Upper lobe of left lung (tissue), 6 donors: ENCODE data around the gene COL19A1. TPM values are rescaled to one million over a fixed set of nuclear protein-coding genes. Genes with fewer than 3 reads are reported as not detected.
A peak's percentile ranks its signal among the peaks of the same experiment; 100 is the strongest.

ENCODE experiments used
- ATAC-seq, 2 donors: fragments of 200-7000 bp; cut with Tn5 transposase; one replicate each; pipeline ENCODE4 v1.9.1; 2022; ENCODE audit warnings: mild to moderate bottlenecking in 2 of 2, moderate library complexity in 2 of 2; ENCODE audit not compliant: low FRiP score in 2 of 2
- DNase-seq, 2 donors: peaks; one replicate each; pipeline ENCODE4 v3.0.0-alpha.2; 2019 to 2020
- H3K27ac ChIP-seq, 4 donors: fragments of 200-600 bp; sonication (generic); one replicate each; pipeline ENCODE4 v1.5.1; 2016 to 2019
- H3K27me3 ChIP-seq, 4 donors: fragments of 200-600 bp; sonication (generic); one replicate each; pipeline ENCODE4 v1.5.1; 2017 to 2019
- H3K36me3 ChIP-seq, 4 donors: fragments of 200-600 bp; sonication (generic); one replicate each; pipeline ENCODE4 v1.5.1; 2016 to 2019
- H3K4me1 ChIP-seq, 4 donors: fragments of 200-600 bp; sonication (generic); one replicate each; pipeline ENCODE4 v1.5.1; 2018 to 2019
- H3K4me3 ChIP-seq, 4 donors: fragments of 200-600 bp; sonication (generic); one replicate each; pipeline ENCODE4 v1.5.1; 2017 to 2019; ENCODE audit warnings: mild to moderate bottlenecking in 2 of 4, moderate library complexity in 1 of 4
- H3K9me3 ChIP-seq, 4 donors: fragments of 200-600 bp; sonication (generic); one replicate each; pipeline ENCODE4 v1.5.1; 2018 to 2019
- CTCF ChIP-seq, 6 experiments: fragments of 450-650 bp in 4 of 6; fragments of 200-600 bp in 2 of 6; sonication (generic) in 2 of 6; IDR thresholded peaks; one replicate each; pipeline ENCODE4 v1.5.1; 2016 to 2019; ENCODE audit warnings: antibody characterized with exemption in 6 of 6
- EP300 ChIP-seq, 4 donors: sonication (generic); formaldehyde crosslinking; IDR thresholded peaks; one replicate each; pipeline ENCODE4 v1.5.1; 2017; ENCODE audit warnings: antibody characterized with exemption in 4 of 4, control low read depth in 2 of 4
- POLR2A ChIP-seq, 4 donors: fragments of 450-650 bp; IDR thresholded peaks; one replicate each; pipeline ENCODE4 v1.5.1; 2016 to 2017; ENCODE audit warnings: antibody characterized with exemption in 4 of 4, mild to moderate bottlenecking in 2 of 4
- POLR2AphosphoS5 ChIP-seq, 2 donors: sonication (generic); formaldehyde crosslinking; IDR thresholded peaks; one replicate each; pipeline ENCODE4 v1.5.1; 2017; ENCODE audit warnings: antibody characterized with exemption in 2 of 2
- WGBS, 2 donors: methylation state at CpG; one replicate each; pipeline ENCODE4 v1.1.5; 2017 to 2018; 5-methylcytosine and 5-hydroxymethylcytosine counted together
- total RNA-seq, 6 donors: library from RNA; depleted of rRNA in 4 of 6; stranded (reverse); fragments of >200 nt in 4 of 6; gene quantifications; one replicate each; pipeline versions ENCODE4 v1.1.0 to v1.2.1, GENCODE V29; 2016 to 2021
- donor health status: DM: no; HTN: no; CAD: no; lungs with moderate emphysema.
- donor health status: DM: no; HTN: yes; CAD: no; lungs with severe emphysema.

Gene COL19A1
- 1 to 10 TPM in 1 of 6 donors, under 1 TPM in 1, not detected in 4; 0.49 to 1.0 TPM for total RNA-seq

GRCh38 chr6:69866351-69866769, at the start of gene COL19A1:
Gene COL19A1 (plus strand): TSS chr6:69866556. CDS start chr6:69879568, 13,012 bp downstream.
- Histone ChIP-seq H3K4me1 (peaks cover 4 to 18% (median 14%) of the 10 kb centered on the region in 4 donors), H3K9me3 (no peaks in the 10 kb centered on the region), H3K27ac (no peak within 1 kb of the TSS), H3K27me3 (peaks cover 0 to 13% (median 8%) of the 10 kb centered on the region in 4 donors), H3K36me3 (no peaks in the 10 kb centered on the region), H3K4me3 (peak within 1 kb of the TSS; percentile 31 to 64 (median 52))
- ATAC-seq (peak; percentile 29 to 53), DNase-seq (peak; percentile 21 to 61)
- TF ChIP-seq POLR2A (IDR thresholded peaks at IDR 0.05): no peak
- TF ChIP-seq EP300 (IDR thresholded peaks at IDR 0.05): no peak
- TF ChIP-seq CTCF (IDR thresholded peaks at IDR 0.05): no peak
- no peak for TF ChIP-seq POLR2AphosphoS5 (IDR thresholded peaks at IDR 0.05)
- 6 to 9% methylated on average over 9 to 19 of the region's 19 CpGs for whole genome bisulfite sequencing, 2 donors

GRCh38 chr6:69816569-69816968, 49.8 kb upstream of the COL19A1 start:
- Histone ChIP-seq H3K9me3 (no peaks in the 10 kb centered on the region), H3K27me3 (no peaks in the 10 kb centered on the region), H3K4me1 (peaks cover 0 to 8% (median 0%) of the 10 kb centered on the region in 4 donors), H3K4me3 (no peak overlapping the region), H3K27ac (no peak overlapping the region), H3K36me3 (no peaks in the 10 kb centered on the region)
- WGBS, 2 donors: 58 to 62% methylated on average over 3 of the region's 3 CpGs
- ATAC-seq: no peak
- DNase-seq: no peak
- TF ChIP-seq EP300 (IDR thresholded peaks at IDR 0.05) (no peak), CTCF (IDR thresholded peaks at IDR 0.05) (no peak), POLR2A (IDR thresholded peaks at IDR 0.05) (no peak), POLR2AphosphoS5 (IDR thresholded peaks at IDR 0.05) (no peak)

GRCh38 chr6:69817358-69817757, 49.0 kb upstream of the COL19A1 start:
- Histone ChIP-seq H3K36me3 (no peaks in the 10 kb centered on the region), H3K27ac (no peak overlapping the region), H3K4me1 (peaks cover 0 to 8% (median 0%) of the 10 kb centered on the region in 4 donors), H3K27me3 (no peaks in the 10 kb centered on the region), H3K9me3 (no peaks in the 10 kb centered on the region), H3K4me3 (no peak overlapping the region)
- no peak for TF ChIP-seq CTCF (IDR thresholded peaks at IDR 0.05)
- ATAC-seq (no peak), DNase-seq (no peak)

- Histone ChIP-seq H3K36me3 (no peaks in the 10 kb centered on the region), H3K9me3 (no peaks in the 10 kb centered on the region), H3K4me3 (no peak overlapping the region), H3K4me1 (peaks cover 0 to 4% (median 0%) of the 10 kb centered on the region in 4 donors), H3K27ac (no peak overlapping the region), H3K27me3 (no peaks in the 10 kb centered on the region)
- 78 to 79% methylated on average over 2 of the region's 2 CpGs for WGBS, 2 donors
- DNase-seq (no peak), ATAC-seq (no peak)
- no peak for TF ChIP-seq CTCF (IDR thresholded peaks at IDR 0.05)
- no peak for TF ChIP-seq POLR2A (IDR thresholded peaks at IDR 0.05)
- TF ChIP-seq EP300 (IDR thresholded peaks at IDR 0.05): no peak
- no peak for TF ChIP-seq POLR2AphosphoS5 (IDR thresholded peaks at IDR 0.05)
These were observed 48.0 kb upstream of the COL19A1 start for GRCh38 chr6:69818223-69818930.

GRCh38 chr6:69819138-69819537, 47.2 kb upstream of the COL19A1 start:
- DNase-seq (no peak), ATAC-seq (no peak)
- Histone ChIP-seq H3K4me1 (no peaks in the 10 kb centered on the region), H3K9me3 (no peaks in the 10 kb centered on the region), H3K36me3 (no peaks in the 10 kb centered on the region), H3K4me3 (no peak overlapping the region), H3K27me3 (no peaks in the 10 kb centered on the region), H3K27ac (no peak overlapping the region)
- no peak for TF ChIP-seq CTCF (IDR thresholded peaks at IDR 0.05)
- no peak for TF ChIP-seq EP300 (IDR thresholded peaks at IDR 0.05)
- no peak for TF ChIP-seq POLR2A (IDR thresholded peaks at IDR 0.05)
- TF ChIP-seq POLR2AphosphoS5 (IDR thresholded peaks at IDR 0.05): no peak
- WGBS, 2 donors: 96 to 98% methylated on average over 4 of the region's 4 CpGs
